Neural crest cell (in vitro differentiated cells): ENCODE results near the gene CAGE1. TPM values are rescaled to one million over a fixed set of nuclear protein-coding genes. Genes with fewer than 3 reads are reported as not detected.

Source experiments
- DNase-seq: peaks from one replicate; pipeline ENCODE4 v3.0.0; 2021; ENCODE audit warnings: low read depth, mixed read lengths, low spot score
- H3K27ac Mint-ChIP-seq: one replicate; pipeline ENCODE4 v1.8.0; 2021; ENCODE audit warnings: mild to moderate bottlenecking, mixed read lengths; ENCODE audit not compliant: unreplicated experiment
- H3K27me3 Mint-ChIP-seq: 2 replicates; pipeline ENCODE4 v1.8.0; 2021; ENCODE audit warnings: low read depth, mild to moderate bottlenecking, mixed read lengths
- H3K36me3 Mint-ChIP-seq: 2 replicates; pipeline ENCODE4 v1.8.0; 2021; ENCODE audit warnings: low read depth, mild to moderate bottlenecking, mixed read lengths
- H3K4me1 Mint-ChIP-seq: 2 replicates; pipeline ENCODE4 v1.8.0; 2021; ENCODE audit warnings: mixed read lengths
- H3K4me3 Mint-ChIP-seq: one replicate; pipeline ENCODE4 v1.8.0; 2021; ENCODE audit warnings: mild to moderate bottlenecking, mixed read lengths
- H3K9me3 Mint-ChIP-seq: 2 replicates; pipeline ENCODE4 v1.8.0; 2021; ENCODE audit warnings: mixed read lengths
- total RNA-seq: library from RNA; stranded (reverse); gene quantifications from 2 replicates; pipeline ENCODE4 v1.2.1, GENCODE V29; 2021
- TF ChIP-seq, protein P1 (sequence below): fragments of 200-600 bp; sonication (generic); conservative IDR thresholded peaks from 2 replicates; pipeline ENCODE4 v1.5.0; 2021; ENCODE audit warnings: antibody characterized with exemption, mild to moderate bottlenecking

CAGE1 gene
- total RNA-seq, 1 donor from 2014 or later = 0.16 TPM

DNA sequence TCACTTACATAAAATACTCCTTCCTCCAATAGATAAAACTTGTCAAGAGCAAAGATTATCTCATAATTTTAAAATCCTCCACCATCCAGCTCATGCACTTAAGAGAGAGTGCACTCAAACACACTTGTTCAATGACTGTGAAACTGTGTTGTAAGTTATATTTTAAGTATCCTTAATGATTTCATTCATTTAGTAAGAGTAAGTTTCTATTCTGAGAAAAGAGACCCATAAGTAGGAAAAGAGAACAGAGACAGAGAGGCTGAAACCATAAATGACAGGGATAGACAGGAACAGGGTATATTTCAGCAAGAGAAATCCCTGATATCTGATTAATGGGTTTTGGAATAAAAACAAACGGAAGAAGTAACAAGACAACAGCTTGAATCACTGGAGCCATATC, 84.7 kb downstream of the CAGE1 start:
- Mint-ChIP-seq H3K9me3 (no peaks in the 10 kb centered on the region), H3K4me1 (peaks cover 4% of the 10 kb centered on the region), H3K27me3 (no peaks in the 10 kb centered on the region), H3K36me3 (peaks cover 26% of the 10 kb centered on the region), H3K4me3 (no peak overlapping the region), H3K27ac (no peak overlapping the region)
- DNase-seq = no peak
- TF ChIP-seq, protein P1, sequence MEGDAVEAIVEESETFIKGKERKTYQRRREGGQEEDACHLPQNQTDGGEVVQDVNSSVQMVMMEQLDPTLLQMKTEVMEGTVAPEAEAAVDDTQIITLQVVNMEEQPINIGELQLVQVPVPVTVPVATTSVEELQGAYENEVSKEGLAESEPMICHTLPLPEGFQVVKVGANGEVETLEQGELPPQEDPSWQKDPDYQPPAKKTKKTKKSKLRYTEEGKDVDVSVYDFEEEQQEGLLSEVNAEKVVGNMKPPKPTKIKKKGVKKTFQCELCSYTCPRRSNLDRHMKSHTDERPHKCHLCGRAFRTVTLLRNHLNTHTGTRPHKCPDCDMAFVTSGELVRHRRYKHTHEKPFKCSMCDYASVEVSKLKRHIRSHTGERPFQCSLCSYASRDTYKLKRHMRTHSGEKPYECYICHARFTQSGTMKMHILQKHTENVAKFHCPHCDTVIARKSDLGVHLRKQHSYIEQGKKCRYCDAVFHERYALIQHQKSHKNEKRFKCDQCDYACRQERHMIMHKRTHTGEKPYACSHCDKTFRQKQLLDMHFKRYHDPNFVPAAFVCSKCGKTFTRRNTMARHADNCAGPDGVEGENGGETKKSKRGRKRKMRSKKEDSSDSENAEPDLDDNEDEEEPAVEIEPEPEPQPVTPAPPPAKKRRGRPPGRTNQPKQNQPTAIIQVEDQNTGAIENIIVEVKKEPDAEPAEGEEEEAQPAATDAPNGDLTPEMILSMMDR = no peak

DNA sequence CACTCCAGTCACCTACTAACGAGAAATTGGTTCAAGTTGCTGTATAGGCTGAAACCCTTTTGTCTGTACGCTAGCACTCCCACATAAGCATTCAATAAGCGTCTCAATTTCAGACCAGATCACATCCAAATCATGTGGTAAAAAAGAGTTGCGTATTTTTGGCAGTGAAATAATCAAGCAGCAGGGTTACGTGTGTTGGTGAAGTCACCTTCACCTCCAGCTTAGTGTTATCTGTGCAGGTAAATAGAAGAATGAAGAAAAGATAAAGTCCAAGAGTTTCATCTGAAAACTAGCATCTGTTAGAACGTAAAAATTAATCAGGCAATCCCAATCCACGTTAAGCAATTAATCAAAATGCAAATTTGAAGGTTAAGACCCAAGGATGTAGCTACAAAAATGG, 87.8 kb downstream of the CAGE1 start:
- H3K36me3 Mint-ChIP-seq = peaks cover 22% of the 10 kb centered on the region
- H3K4me3 Mint-ChIP-seq = no peak overlapping the region
- H3K27me3 Mint-ChIP-seq = no peaks in the 10 kb centered on the region
- TF ChIP-seq, protein P1 = no peak
- H3K4me1 Mint-ChIP-seq = no peaks in the 10 kb centered on the region
- no peak overlapping the region for H3K27ac Mint-ChIP-seq
- H3K9me3 Mint-ChIP-seq = no peaks in the 10 kb centered on the region
- no peak for DNase-seq

DNA sequence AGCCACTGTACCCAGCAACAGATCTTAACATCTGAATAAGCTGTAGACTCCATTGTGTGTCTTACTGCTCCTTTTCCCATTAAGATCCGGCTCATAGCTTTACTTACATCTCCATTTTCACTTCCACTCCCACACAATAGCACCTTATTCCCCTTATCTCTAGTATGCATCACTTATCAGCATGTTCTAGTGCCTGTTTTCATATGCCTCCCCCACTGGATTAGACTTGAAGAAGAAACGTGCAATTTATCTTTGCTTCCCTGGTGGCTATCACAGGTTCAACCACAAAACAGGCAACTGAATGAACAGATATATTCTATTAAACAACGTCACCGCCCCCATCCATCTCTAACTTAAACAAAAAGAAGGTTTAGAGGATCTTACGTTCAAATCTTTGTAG, 88.6 kb downstream of the CAGE1 start:
- Mint-ChIP-seq H3K27ac (no peak overlapping the region), H3K9me3 (no peaks in the 10 kb centered on the region), H3K27me3 (no peaks in the 10 kb centered on the region), H3K4me1 (no peaks in the 10 kb centered on the region), H3K36me3 (peaks cover 22% of the 10 kb centered on the region), H3K4me3 (no peak overlapping the region)
- TF ChIP-seq, protein P1 = no peak
- DNase-seq = no peak

DNA sequence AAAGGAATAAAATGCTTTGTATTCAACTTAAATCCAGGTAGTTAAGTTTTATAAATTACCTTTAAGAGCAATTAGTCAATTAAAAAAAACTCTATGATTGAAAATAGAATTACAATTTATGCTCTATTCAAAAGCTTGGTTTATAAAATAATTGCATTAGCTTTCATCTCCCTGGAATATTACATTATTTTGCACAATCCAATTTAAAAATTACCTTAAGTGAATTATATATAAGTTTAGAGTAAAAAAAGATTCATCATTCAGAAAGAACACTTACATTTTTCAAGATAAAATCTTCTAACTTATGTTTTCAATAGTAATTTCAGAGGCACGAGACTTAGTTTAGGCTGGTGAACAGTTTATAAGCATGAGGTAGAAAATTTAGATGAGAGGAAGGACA, 91.4 kb downstream of the CAGE1 start:
- Mint-ChIP-seq H3K9me3 (no peaks in the 10 kb centered on the region), H3K4me3 (no peak overlapping the region), H3K27me3 (no peaks in the 10 kb centered on the region), H3K4me1 (no peaks in the 10 kb centered on the region), H3K36me3 (peaks cover 20% of the 10 kb centered on the region), H3K27ac (no peak overlapping the region)
- DNase-seq = no peak
- TF ChIP-seq, protein P1 = no peak

DNA sequence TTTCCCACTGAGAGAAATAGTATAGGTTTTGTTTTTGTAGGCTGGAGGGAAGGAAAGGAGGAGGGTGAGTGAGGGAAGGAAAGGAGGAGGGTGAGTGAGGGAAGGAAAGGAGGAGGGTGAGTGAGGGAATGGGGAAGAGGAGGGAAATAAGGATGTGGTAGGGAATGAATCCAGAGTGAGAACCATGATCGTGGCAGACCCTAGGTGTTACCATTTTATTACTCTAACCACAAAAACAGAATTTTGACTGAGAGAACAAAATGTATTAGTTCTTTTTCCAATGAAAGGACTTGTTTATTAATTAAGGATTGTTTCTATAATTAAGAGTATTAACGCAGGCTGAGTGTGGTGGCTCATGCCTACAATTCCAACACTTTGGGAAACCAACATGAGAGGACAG, 92.9 kb downstream of the CAGE1 start:
- no peak for DNase-seq
- TF ChIP-seq, protein P1 = no peak
- Mint-ChIP-seq H3K9me3 (no peaks in the 10 kb centered on the region), H3K4me1 (no peaks in the 10 kb centered on the region), H3K27ac (no peak overlapping the region), H3K36me3 (peaks cover 22% of the 10 kb centered on the region), H3K4me3 (no peak overlapping the region), H3K27me3 (no peaks in the 10 kb centered on the region)

DNA sequence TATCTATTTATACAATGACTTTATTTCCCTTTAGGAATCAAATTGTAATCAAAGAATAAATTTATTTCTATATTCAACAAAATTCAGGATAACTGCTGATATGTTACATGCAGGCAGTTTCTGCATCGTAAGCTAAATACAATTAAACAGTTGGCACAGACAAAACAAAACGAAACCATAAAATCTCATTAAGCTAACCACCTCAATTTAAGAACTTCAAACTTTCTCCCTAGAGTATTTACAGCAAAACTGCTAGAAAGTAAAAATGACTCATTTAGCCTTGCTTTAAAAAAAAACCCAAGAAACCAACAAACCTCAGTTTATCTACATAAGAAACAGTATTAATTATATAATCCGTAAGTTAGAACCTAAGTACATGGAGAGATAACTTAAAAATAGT, 93.6 kb downstream of the CAGE1 start:
- TF ChIP-seq, protein P1 = no peak
- no peaks in the 10 kb centered on the region for H3K4me1 Mint-ChIP-seq
- H3K27me3 Mint-ChIP-seq = no peaks in the 10 kb centered on the region
- H3K36me3 Mint-ChIP-seq = peaks cover 16% of the 10 kb centered on the region
- H3K27ac Mint-ChIP-seq = no peak overlapping the region
- no peaks in the 10 kb centered on the region for H3K9me3 Mint-ChIP-seq
- no peak overlapping the region for H3K4me3 Mint-ChIP-seq
- DNase-seq = no peak
